Measurements from ENCODE around the gene GSTM3. TPM values are rescaled to one million over a fixed set of nuclear protein-coding genes. Genes with fewer than 3 reads are reported as not detected.

The GSTM3 gene
- total and polyA plus RNA-seq, 2 of the 13 experiments (the other 11 are each of a cell fraction or from before 2014, with no cell fraction given): 127 to 142 TPM

- Histone ChIP-seq H3K9ac (ENCODE audit: insufficient read depth, low read depth, low read length) (no peak overlapping the region), H3K36me3 (replicated peaks in 1 of 2; ENCODE audit: control insufficient read depth in 1 of 2, insufficient read depth in 2 of 2, low read length in 2 of 2) (no peaks in the 10 kb centered on the region), H3K27ac (ENCODE audit: extremely low read length, insufficient read depth, low read length) (no peak overlapping the region), H3K79me2 (ENCODE audit: insufficient read depth, low read length) (peaks cover 24% of the 10 kb centered on the region), H2AFZ (ENCODE audit: low read length) (no peak overlapping the region), H3K4me3 (replicated peaks in 1 of 3; ENCODE audit: insufficient read depth in 1 of 3, low read depth in 2 of 3, low read length in 3 of 3) (no peak overlapping the region), H4K20me1 (ENCODE audit: insufficient read depth, low read length) (no peaks in the 10 kb centered on the region), H3K4me2 (ENCODE audit: low read depth, low read length) (no peak overlapping the region), H3K4me1 (ENCODE audit: insufficient read depth, low read length) (peaks cover 70% of the 10 kb centered on the region), H3K9me3 (ENCODE audit: low read length) (no peaks in the 10 kb centered on the region), H3K27me3 (ENCODE audit: control insufficient read depth in 1 of 2, insufficient read depth in 2 of 2, low read length in 2 of 2) (peaks cover 1 to 13% of the 10 kb centered on the region in 2 experiments; a peak in 3 of 5 replicates)
- no peak for TF ChIP-seq TSC22D2 (CRISPR knock-in tag; IDR thresholded peaks at IDR 0.05; ENCODE audit: borderline replicate concordance)
- no peak for TF ChIP-seq ZNF556 (CRISPR knock-in tag; IDR thresholded peaks at IDR 0.05; ENCODE audit: borderline replicate concordance)
- no peak for TF ChIP-seq ZBTB26 (CRISPR knock-in tag; IDR thresholded peaks at IDR 0.05; ENCODE audit: borderline replicate concordance)
- no peak for TF ChIP-seq ZNF10 (CRISPR knock-in tag; IDR thresholded peaks at IDR 0.05; ENCODE audit: borderline replicate concordance, low read depth)
- no peak for TF ChIP-seq SRY (CRISPR knock-in tag; IDR thresholded peaks at IDR 0.05)
- TF ChIP-seq DNMT3B (CRISPR knock-in tag; conservative IDR thresholded peaks at IDR 0.05): no peak
- no peak for TF ChIP-seq PRDM4 (CRISPR knock-in tag; IDR thresholded peaks at IDR 0.05; ENCODE audit: borderline replicate concordance)
- no peak for TF ChIP-seq ZNF792 (CRISPR knock-in tag; IDR thresholded peaks at IDR 0.05)
- no peak for TF ChIP-seq KMT2B (CRISPR knock-in tag; IDR thresholded peaks at IDR 0.05)
- TF ChIP-seq ZNF431 (CRISPR knock-in tag; IDR thresholded peaks at IDR 0.05; ENCODE audit: borderline replicate concordance, low read depth): no peak
- intact Hi-C loops (cut with micrococcal nuclease; ENCODE audit: unreplicated experiment): no loop called here
- FAIRE-seq (no peak), DNase-seq (ENCODE audit: low spot score) (no peak), ATAC-seq (no peak)
- no TSS peak for BruUV-seq (replicated peaks)
- CTCF ChIA-PET (ENCODE audit: low intra/inter-chr PET ratio, low total read pairs): no interaction called here
- POLR2A ChIA-PET: interaction anchor here (0.9 to 2.3 kb wide), 2 partner anchors 25 to 219 kb away, joined by 3 to 18 read pairs; partner anchors contain the start of genes AHCYL1 and GSTM3
- 54% methylated on average over 2 of the region's 4 CpGs for WGBS (ENCODE audit: low lambda C conversion rate)
- in situ Hi-C loops (cut with HindIII; ENCODE audit: extremely low pct_ligation_motif_present, low pct_unique_long_range_greater_than_20kb): no loop called here
Measured at GRCh38 chr1:109765483-109765815, 24.6 kb upstream of the GSTM3 start.

Measured in HepG2 (cell line).